GM19240 (cell line): ENCODE results near the gene TAF1D.
A peak's percentile ranks its signal among the peaks of the same experiment; 100 is the strongest.
"Not testable (repeated sequence)": the region's sequence is repeated elsewhere in the genome, so short reads cannot be mapped to it uniquely, and the experiment has no call there.

Experiments
- DNase-seq: peaks from one replicate; pipeline ENCODE4 v3.0.0; 2011; ENCODE audit warnings: low spot score; ENCODE audit not compliant: insufficient read length

TAF1D gene

GRCh38 chr11:93741094-93741881 lies at the start of gene TAF1D, which contains the start of gene C11orf54:
Gene TAF1D (minus strand): TSS chr11:93741495. CDS start chr11:93739304, 2,191 bp downstream.
Gene C11orf54 (plus strand): TSS chr11:93741672. CDS start chr11:93747394, 5,722 bp downstream.
- peak; percentile 64 for DNase-seq

GRCh38 chr11:93784935-93785360 lies 43.7 kb upstream of the TAF1D start:
- DNase-seq = peak; percentile 8

GRCh38 chr11:93784145-93784934 lies 43.0 kb upstream of the TAF1D start, which contains the start of gene MED17:
Gene MED17 (plus strand): TSS chr11:93784282. CDS start chr11:93784514, 232 bp downstream.
- DNase-seq = peak; percentile 83

GRCh38 chr11:93783765-93784144 lies 42.5 kb upstream of the TAF1D start:
- no peak for DNase-seq

GRCh38 chr11:93783362-93783761 lies 42.1 kb upstream of the TAF1D start:
- DNase-seq = no peak

GRCh38 chr11:93775289-93775688 lies 34.0 kb upstream of the TAF1D start:
- DNase-seq = no peak

GRCh38 chr11:93774560-93774959 lies 33.3 kb upstream of the TAF1D start:
- not testable (repeated sequence) for DNase-seq

GRCh38 chr11:93773601-93774200 lies 32.4 kb upstream of the TAF1D start:
- no peak for DNase-seq

GRCh38 chr11:93773045-93773477 lies 31.8 kb upstream of the TAF1D start:
- no peak for DNase-seq

- no peak for DNase-seq
Observed at GRCh38 chr11:93772123-93772522, 30.8 kb upstream of the TAF1D start.

- no peak for DNase-seq
Observed at GRCh38 chr11:93770160-93770559, 28.9 kb upstream of the TAF1D start.

GRCh38 chr11:93767018-93767417 lies 25.7 kb upstream of the TAF1D start:
- DNase-seq = no peak

- DNase-seq = no peak
Observed at GRCh38 chr11:93766504-93766903, 25.2 kb upstream of the TAF1D start.

GRCh38 chr11:93765551-93765950 lies 24.3 kb upstream of the TAF1D start:
- DNase-seq = no peak

- no peak for DNase-seq
Observed at GRCh38 chr11:93761910-93762309, 20.6 kb upstream of the TAF1D start.

GRCh38 chr11:93759123-93759522 lies 17.8 kb upstream of the TAF1D start:
- DNase-seq = not testable (repeated sequence)

GRCh38 chr11:93757924-93758865 lies 16.9 kb upstream of the TAF1D start:
- DNase-seq = no peak

- no peak for DNase-seq
Observed at GRCh38 chr11:93757301-93757700, 16.0 kb upstream of the TAF1D start.

- no peak for DNase-seq
Observed at GRCh38 chr11:93756748-93757147, 15.5 kb upstream of the TAF1D start.

GRCh38 chr11:93753241-93753640 lies 11.9 kb upstream of the TAF1D start:
- DNase-seq = no peak

- no peak for DNase-seq
Observed at GRCh38 chr11:93751001-93751400, 9.7 kb upstream of the TAF1D start.
